Vagina (tissue), 2 donors: Measurements from ENCODE around the gene LZTS2. TPM values are rescaled to one million over a fixed set of nuclear protein-coding genes. Genes with fewer than 3 reads are reported as not detected.

Source experiments
- DNase-seq, 2 donors: peaks; one replicate each; pipeline ENCODE4 v3.0.0-alpha.2; 2017; ENCODE audit errors: extremely low spot score in 2 of 2
- H3K27ac ChIP-seq: fragments of 200-600 bp; sonication (generic); one replicate; pipeline ENCODE4 v1.5.1; 2019
- H3K27me3 ChIP-seq: fragments of 200-600 bp; sonication (generic); one replicate; pipeline ENCODE4 v1.5.1; 2019
- H3K36me3 ChIP-seq, 2 donors: fragments of 200-600 bp; sonication (generic); one replicate each; pipeline ENCODE4 v1.5.1; 2017 to 2019
- H3K4me1 ChIP-seq: fragments of 200-600 bp; sonication (generic); one replicate; pipeline ENCODE4 v1.5.1; 2019
- H3K4me3 ChIP-seq, 2 donors: fragments of 200-600 bp; sonication (generic); 1 replicate in 1 of 2; 2 replicates in 1 of 2; pipeline ENCODE4 v1.5.1; 2016 to 2019
- H3K9me3 ChIP-seq: fragments of 200-600 bp; sonication (generic); one replicate; pipeline ENCODE4 v1.5.1; 2019
- CTCF ChIP-seq, 3 experiments: fragments of 450-650 bp in 2 of 3; fragments of 200-600 bp in 1 of 3; sonication (generic) in 1 of 3; IDR thresholded peaks; one replicate each; pipeline ENCODE4 v1.5.1; 2017 to 2019; ENCODE audit warnings: antibody characterized with exemption in 3 of 3, mild to moderate bottlenecking in 2 of 3, moderate library complexity in 2 of 3
- POLR2A ChIP-seq, 2 donors: fragments of 450-650 bp; IDR thresholded peaks; one replicate each; pipeline ENCODE4 v1.6.1; 2017; ENCODE audit warnings: antibody characterized with exemption in 2 of 2, mild to moderate bottlenecking in 2 of 2, moderate library complexity in 2 of 2
- POLR2AphosphoS5 ChIP-seq, 2 donors: sonication (generic); formaldehyde crosslinking; IDR thresholded peaks; one replicate each; pipeline ENCODE4 v1.9.0; 2017; ENCODE audit warnings: antibody characterized with exemption in 2 of 2, mild to moderate bottlenecking in 2 of 2, low read depth in 1 of 2; ENCODE audit not compliant: insufficient read depth in 1 of 2
- intact Hi-C: fragments of 100-400 bp; cut with DNase I; formaldehyde crosslinking; loops from one replicate; pipeline ENCODE4 v1.15.1; 2023
- total RNA-seq: library from RNA; depleted of rRNA; stranded (reverse); fragments of >200 nt; gene quantifications from one replicate; pipeline ENCODE4 v1.2.3, GENCODE V29; 2016

The LZTS2 gene
- total RNA-seq, 1 donor from 2014 or later = 99.4 TPM

- Histone ChIP-seq H3K27ac (no peak overlapping the region), H3K4me3 (no peak overlapping the region), H3K9me3 (no peaks in the 10 kb centered on the region), H3K36me3 (peaks cover 0 to 13% of the 10 kb centered on the region in 2 donors), H3K27me3 (no peaks in the 10 kb centered on the region), H3K4me1 (peaks cover 21% of the 10 kb centered on the region)
- intact Hi-C loops = no loop called here
- no peak for DNase-seq
- TF ChIP-seq CTCF (IDR thresholded peaks at IDR 0.05) = no peak
- TF ChIP-seq POLR2A (IDR thresholded peaks at IDR 0.05) = no peak
- no peak for TF ChIP-seq POLR2AphosphoS5 (IDR thresholded peaks at IDR 0.05; ENCODE audit: insufficient read depth in 1 of 2, low read depth in 1 of 2)
These were observed 16.4 kb upstream of the LZTS2 start for GRCh38 chr10:100982916-100983830.

GRCh38 chr10:100983868-100984671, 15.5 kb upstream of the LZTS2 start:
- no peak for DNase-seq
- Histone ChIP-seq H3K9me3 (no peaks in the 10 kb centered on the region), H3K27me3 (no peaks in the 10 kb centered on the region), H3K4me1 (peaks cover 30% of the 10 kb centered on the region), H3K36me3 (peaks cover 0 to 13% of the 10 kb centered on the region in 2 donors), H3K27ac (no peak overlapping the region), H3K4me3 (no peak overlapping the region)
- TF ChIP-seq POLR2AphosphoS5 (IDR thresholded peaks at IDR 0.05; ENCODE audit: insufficient read depth in 1 of 2, low read depth in 1 of 2) (no peak), CTCF (IDR thresholded peaks at IDR 0.05) (no peak), POLR2A (IDR thresholded peaks at IDR 0.05) (no peak)
- intact Hi-C loops = no loop called here

GRCh38 chr10:100984672-100985177, 14.9 kb upstream of the LZTS2 start:
- DNase-seq = no peak
- intact Hi-C loops = no loop called here
- Histone ChIP-seq H3K4me1 (peaks cover 37% of the 10 kb centered on the region), H3K27me3 (no peaks in the 10 kb centered on the region), H3K27ac (no peak overlapping the region), H3K4me3 (no peak overlapping the region), H3K36me3 (peaks cover 0 to 16% of the 10 kb centered on the region in 2 donors), H3K9me3 (no peaks in the 10 kb centered on the region)
- TF ChIP-seq CTCF (IDR thresholded peaks at IDR 0.05) (no peak), POLR2A (IDR thresholded peaks at IDR 0.05) (no peak), POLR2AphosphoS5 (IDR thresholded peaks at IDR 0.05; ENCODE audit: insufficient read depth in 1 of 2, low read depth in 1 of 2) (no peak)

GRCh38 chr10:100985336-100985735, 14.3 kb upstream of the LZTS2 start:
- Histone ChIP-seq H3K36me3 (peaks cover 0 to 22% of the 10 kb centered on the region in 2 donors), H3K9me3 (no peaks in the 10 kb centered on the region), H3K4me1 (peaks cover 41% of the 10 kb centered on the region), H3K4me3 (no peak overlapping the region), H3K27ac (no peak overlapping the region), H3K27me3 (no peaks in the 10 kb centered on the region)
- DNase-seq = no peak
- intact Hi-C loops = no loop called here
- TF ChIP-seq POLR2A (IDR thresholded peaks at IDR 0.05) = no peak
- TF ChIP-seq POLR2AphosphoS5 (IDR thresholded peaks at IDR 0.05; ENCODE audit: insufficient read depth in 1 of 2, low read depth in 1 of 2) = no peak
- no peak for TF ChIP-seq CTCF (IDR thresholded peaks at IDR 0.05)
